OCI-LY7 (cell line): ENCODE data around the gene TMCC2. TPM values are rescaled to one million over a fixed set of nuclear protein-coding genes. Genes with fewer than 3 reads are reported as not detected.
A peak's percentile ranks its signal among the peaks of the same experiment; 100 is the strongest.

Experiments used
- BruUV-seq: library from RNA; stranded (reverse); fragments of 400-500 nt; replicated peaks from 2 replicates; lab custom pipeline; 2021; lab: Mats Ljungman, UMichigan
- CTCF ChIA-PET: fragments of 300-600 bp; sonication (Branson Sonifier 250); formaldehyde crosslinking; loops from one replicate; lab custom pipeline; 2022; ENCODE audit warnings: antibody characterized with exemption; ENCODE audit not compliant: unreplicated experiment; lab: Charles Lee
- POLR2A ChIA-PET: fragments of 300-600 bp; sonication (Branson Sonifier 250); formaldehyde crosslinking; loops from one replicate; lab custom pipeline; 2022; ENCODE audit warnings: antibody characterized with exemption; lab: Charles Lee
- DNase-seq: peaks from one replicate; pipeline ENCODE4 v3.0.0-alpha.2; 2015; ENCODE audit warnings: low spot score
- H2AFZ ChIP-seq: fragments of 200-600 bp; sonication (generic), shearing (Covaris generic); 2 replicates; pipeline ENCODE4 v1.6.1; 2014; ENCODE audit warnings: mild to moderate bottlenecking, antibody characterized with exemption, low read length, moderate library complexity
- H3K27ac ChIP-seq: fragments of 200-600 bp; sonication (generic); 2 replicates; pipeline ENCODE4 v1.5.1; 2014; ENCODE audit warnings: mixed run types, low read depth, mild to moderate bottlenecking, moderate library complexity, low read length, inconsistent platforms; ENCODE audit not compliant: poor library complexity, severe bottlenecking
- H3K36me3 ChIP-seq: fragments of 200-600 bp; sonication (generic); 2 replicates; pipeline ENCODE4 v1.6.1; 2014; ENCODE audit warnings: mild to moderate bottlenecking, antibody characterized with exemption, low read length, moderate library complexity, mixed read lengths; ENCODE audit not compliant: insufficient read depth
- H3K4me1 ChIP-seq: fragments of 200-600 bp; sonication (generic); 2 replicates; pipeline ENCODE4 v1.5.1; 2014; ENCODE audit warnings: mild to moderate bottlenecking, low read length; ENCODE audit not compliant: insufficient read depth, poor library complexity, severe bottlenecking
- H3K4me2 ChIP-seq: fragments of 200-600 bp; sonication (generic); 2 replicates; pipeline ENCODE4 v1.6.1; 2014; ENCODE audit warnings: mild to moderate bottlenecking, low read length
- H3K4me3 ChIP-seq: fragments of 200-600 bp; sonication (generic); 2 replicates; pipeline ENCODE4 v1.5.1; 2014; ENCODE audit warnings: mild to moderate bottlenecking, low read depth, low read length; ENCODE audit not compliant: poor library complexity, severe bottlenecking
- H3K79me2 ChIP-seq: fragments of 200-600 bp; sonication (generic); 2 replicates; pipeline ENCODE4 v1.6.1; 2016; ENCODE audit warnings: low read depth, mild to moderate bottlenecking, low read length, moderate library complexity, mixed read lengths; ENCODE audit not compliant: insufficient read depth
- H3K9me2 ChIP-seq: fragments of 200-600 bp; sonication (generic); 2 replicates; pipeline ENCODE4 v1.6.1; 2016; ENCODE audit warnings: mild to moderate bottlenecking, low read length, mixed read lengths; ENCODE audit not compliant: insufficient read depth
- H3K9me3 ChIP-seq: fragments of 200-600 bp; sonication (generic); 2 replicates; pipeline ENCODE4 v1.6.1; 2014; ENCODE audit warnings: mild to moderate bottlenecking, mixed run types, low read length, mixed read lengths
- H4K20me1 ChIP-seq: fragments of 200-600 bp; sonication (generic); 2 replicates; pipeline ENCODE4 v1.6.1; 2014; ENCODE audit warnings: mild to moderate bottlenecking, antibody characterized with exemption, low read length, moderate library complexity, mixed read lengths; ENCODE audit not compliant: insufficient read depth
- EZH2phosphoT487 ChIP-seq: fragments of 200-600 bp; sonication (generic); IDR thresholded peaks from 2 replicates; pipeline ENCODE4 v1.6.1; 2018; ENCODE audit warnings: low read depth, borderline replicate concordance, mild to moderate bottlenecking, mixed run types, antibody characterized with exemption, low read length, moderate library complexity, mixed read lengths
- intact Hi-C: fragments of 100-400 bp; cut with micrococcal nuclease; formaldehyde crosslinking; loops from one replicate; pipeline ENCODE4 v1.10.0; 2022; ENCODE audit not compliant: unreplicated experiment
- total RNA-seq, 2 experiments: library from RNA; depleted of rRNA in 1 of 2; stranded (reverse); fragments of >200 nt in 1 of 2; shearing (Covaris generic) in 1 of 2; gene quantifications; 2 replicates each; pipeline ENCODE4 v1.2.3, GENCODE V29; 2014 to 2022
- TF ChIP-seq, protein P1 (sequence below): fragments of 200-600 bp; sonication (generic); conservative IDR thresholded peaks from 2 replicates; pipeline ENCODE4 v1.5.1; 2014; ENCODE audit warnings: mild to moderate bottlenecking, antibody characterized with exemption, low read length, moderate library complexity, mixed read lengths

The TMCC2 gene
- total RNA-seq, 2 experiments from 2014 or later, result 5.2 to 7.8 TPM

DNA sequence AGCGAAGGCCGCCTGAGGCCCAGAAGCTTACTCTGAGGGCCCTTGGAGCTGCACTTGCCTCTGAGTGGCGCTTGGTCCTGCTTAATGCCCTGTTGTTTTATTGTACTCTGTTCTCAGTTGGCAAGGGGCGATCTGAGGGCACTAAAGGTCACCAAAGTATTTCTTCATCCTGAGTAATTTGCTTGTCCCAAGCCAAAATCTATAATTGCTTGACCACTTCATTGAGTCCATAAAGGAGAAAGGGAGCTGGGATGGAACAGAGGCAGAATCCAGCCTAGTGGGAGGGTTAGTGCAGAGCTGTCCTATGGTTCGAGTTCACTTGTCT lies 94.2 kb downstream of the TMCC2 start:
- H3K4me2 ChIP-seq, result peak overlapping the region; percentile 94
- H3K4me1 ChIP-seq, result peaks cover 55% of the 10 kb centered on the region
- TF ChIP-seq, protein P1, sequence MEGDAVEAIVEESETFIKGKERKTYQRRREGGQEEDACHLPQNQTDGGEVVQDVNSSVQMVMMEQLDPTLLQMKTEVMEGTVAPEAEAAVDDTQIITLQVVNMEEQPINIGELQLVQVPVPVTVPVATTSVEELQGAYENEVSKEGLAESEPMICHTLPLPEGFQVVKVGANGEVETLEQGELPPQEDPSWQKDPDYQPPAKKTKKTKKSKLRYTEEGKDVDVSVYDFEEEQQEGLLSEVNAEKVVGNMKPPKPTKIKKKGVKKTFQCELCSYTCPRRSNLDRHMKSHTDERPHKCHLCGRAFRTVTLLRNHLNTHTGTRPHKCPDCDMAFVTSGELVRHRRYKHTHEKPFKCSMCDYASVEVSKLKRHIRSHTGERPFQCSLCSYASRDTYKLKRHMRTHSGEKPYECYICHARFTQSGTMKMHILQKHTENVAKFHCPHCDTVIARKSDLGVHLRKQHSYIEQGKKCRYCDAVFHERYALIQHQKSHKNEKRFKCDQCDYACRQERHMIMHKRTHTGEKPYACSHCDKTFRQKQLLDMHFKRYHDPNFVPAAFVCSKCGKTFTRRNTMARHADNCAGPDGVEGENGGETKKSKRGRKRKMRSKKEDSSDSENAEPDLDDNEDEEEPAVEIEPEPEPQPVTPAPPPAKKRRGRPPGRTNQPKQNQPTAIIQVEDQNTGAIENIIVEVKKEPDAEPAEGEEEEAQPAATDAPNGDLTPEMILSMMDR, result no peak
- no peak for TF ChIP-seq EZH2phosphoT487
- no peaks in the 10 kb centered on the region for H3K9me3 ChIP-seq
- H2AFZ ChIP-seq, result peak overlapping the region; percentile 47; the same call in 1 of the 2 replicates
- peaks cover 25% of the 10 kb centered on the region; the same call in 1 of the 2 replicates for H3K79me2 ChIP-seq
- BruUV-seq, result no TSS peak
- CTCF ChIA-PET, result interaction anchor here (0.7 kb wide), 1 partner anchor 47 kb away, joined by 3 read pairs; no protein-coding TSS in a partner anchor
- intact Hi-C loops, result loop anchor here (1.0 to 2.0 kb wide), 2 partner anchors 21 to 34 kb away; no protein-coding TSS in a partner anchor
- no peaks in the 10 kb centered on the region for H3K36me3 ChIP-seq
- POLR2A ChIA-PET, result interaction anchor here (1.4 to 15.8 kb wide), 2 partner anchors 36 to 48 kb away, joined by 5 to 162 read pairs; no protein-coding TSS in a partner anchor
- no peak for DNase-seq
- H3K27ac ChIP-seq, result no peak overlapping the region
- peak overlapping the region; percentile 75 for H3K4me3 ChIP-seq
- no peaks in the 10 kb centered on the region for H3K9me2 ChIP-seq
- peaks cover 4% of the 10 kb centered on the region; the same call in 1 of the 2 replicates for H4K20me1 ChIP-seq

Other genes starting within 250 kb of the TMCC2 start
- gene CNTN2, start 184.7 kb upstream of the TMCC2 start, total RNA-seq (2014; rRNA removed; shearing (Covaris generic)), result not detected in 2 replicates
- not detected in 2 replicates for gene CNTN2, start 184.7 kb upstream of the TMCC2 start, total RNA-seq (2022)
- gene TMEM81, start 143.5 kb upstream of the TMCC2 start, total RNA-seq (2014; rRNA removed; shearing (Covaris generic)), result 2.7 and 3.4 TPM in 2 replicates
- gene TMEM81, start 143.5 kb upstream of the TMCC2 start, total RNA-seq (2022), result 2.8 and 3.2 TPM in 2 replicates
- 11.9 and 14.7 TPM in 2 replicates for gene RBBP5, start 106.0 kb upstream of the TMCC2 start, total RNA-seq (2014; rRNA removed; shearing (Covaris generic))
- 17.4 and 19.8 TPM in 2 replicates for gene RBBP5, start 106.0 kb upstream of the TMCC2 start, total RNA-seq (2022)
- gene DSTYK, start 16.2 kb upstream of the TMCC2 start, total RNA-seq (2014; rRNA removed; shearing (Covaris generic)), result 4.7 and 5.0 TPM in 2 replicates
- 6.6 TPM in 2 replicates for gene DSTYK, start 16.2 kb upstream of the TMCC2 start, total RNA-seq (2022)
- gene NUAK2, start 93.8 kb downstream of the TMCC2 start, total RNA-seq (2014; rRNA removed; shearing (Covaris generic)), result 6.5 and 9.1 TPM in 2 replicates
- 5.3 and 7.9 TPM in 2 replicates for gene NUAK2, start 93.8 kb downstream of the TMCC2 start, total RNA-seq (2022)
- gene KLHDC8A, start 129.0 kb downstream of the TMCC2 start, total RNA-seq (2014; rRNA removed; shearing (Covaris generic)), result not detected in 2 replicates
- gene KLHDC8A, start 129.0 kb downstream of the TMCC2 start, total RNA-seq (2022), result not detected in 2 replicates
- 0.44 and 0.57 TPM in 2 replicates for gene LEMD1, start 194.1 kb downstream of the TMCC2 start, total RNA-seq (2014; rRNA removed; shearing (Covaris generic))
- gene LEMD1, start 194.1 kb downstream of the TMCC2 start, total RNA-seq (2022), result 0.63 TPM in 1 of 2 replicates, not detected in the other
- 0.19 TPM in 1 of 2 replicates, not detected in the other for gene BLACAT1, start 228.1 kb downstream of the TMCC2 start, total RNA-seq (2014; rRNA removed; shearing (Covaris generic))
- 0.29 and 0.48 TPM in 2 replicates for gene BLACAT1, start 228.1 kb downstream of the TMCC2 start, total RNA-seq (2022)